PC-3 (cell line): ENCODE measurements around the gene SMIM10. TPM values are rescaled to one million over a fixed set of nuclear protein-coding genes. Genes with fewer than 3 reads are reported as not detected.
"Not testable (repeated sequence)": the region's sequence is repeated elsewhere in the genome, so short reads cannot be mapped to it uniquely, and the experiment has no call there.

ENCODE experiments used
- ATAC-seq: fragments of 200-7000 bp; cut with Tn5 transposase; 2 replicates; pipeline ENCODE4 v1.9.1; 2020; ENCODE audit warnings: mild to moderate bottlenecking, moderate library complexity
- Bru-seq: library from RNA; stranded (reverse); fragments of 400-500 nt; gene quantifications from one replicate; lab custom pipeline; 2021; lab: Mats Ljungman, UMichigan
- BruChase-seq, 2 experiments: library from RNA; stranded (reverse); fragments of 400-500 nt; gene quantifications; one replicate each; lab custom pipeline; 2021; lab: Mats Ljungman, UMichigan
- BruUV-seq: library from RNA; stranded (reverse); fragments of 400-500 nt; replicated peaks from 2 replicates; lab custom pipeline; 2021; lab: Mats Ljungman, UMichigan
- CTCF ChIA-PET: fragments of 300-600 bp; sonication (Branson Sonifier 250); formaldehyde crosslinking; loops from one replicate; lab custom pipeline; 2022; ENCODE audit warnings: antibody characterized with exemption; lab: Charles Lee
- POLR2A ChIA-PET: fragments of 300-600 bp; sonication (Branson Sonifier 250); formaldehyde crosslinking; loops from one replicate; lab custom pipeline; 2022; ENCODE audit warnings: antibody characterized with exemption; ENCODE audit not compliant: unreplicated experiment; lab: Charles Lee
- DNase-seq: peaks from one replicate; pipeline ENCODE4 v3.0.0-alpha.2; 2015
- H2AFZ ChIP-seq: fragments of 300-600 bp; sonication (generic); 2 replicates; pipeline ENCODE4 v1.6.0; 2016; ENCODE audit warnings: antibody characterized with exemption, low read length
- H3F3A ChIP-seq: fragments of 300-600 bp; sonication (generic); one replicate; pipeline ENCODE4 v1.6.0; 2017; ENCODE audit warnings: antibody characterized with exemption, low read length, control low read depth, mild to moderate bottlenecking; ENCODE audit not compliant: unreplicated experiment
- H3K27ac ChIP-seq: fragments of 300-600 bp; sonication (generic); 2 replicates; pipeline ENCODE4 v1.5.1; 2016; ENCODE audit warnings: mild to moderate bottlenecking, low read length
- H3K27me3 ChIP-seq: fragments of 300-600 bp; sonication (generic); 2 replicates; pipeline ENCODE4 v1.6.1; 2016; ENCODE audit warnings: low read length, mixed read lengths
- H3K36me3 ChIP-seq: fragments of 300-600 bp; sonication (generic); 2 replicates; pipeline ENCODE4 v1.6.1; 2016; ENCODE audit warnings: low read depth, mixed run types, low read length, mixed read lengths
- H3K4me1 ChIP-seq: fragments of 300-600 bp; sonication (generic); 2 replicates; pipeline ENCODE4 v1.5.1; 2016; ENCODE audit warnings: low read length; ENCODE audit not compliant: insufficient read depth
- H3K4me2 ChIP-seq: fragments of 300-600 bp; sonication (generic); 2 replicates; pipeline ENCODE4 v1.6.0; 2016; ENCODE audit warnings: low read length
- H3K4me3 ChIP-seq: fragments of 300-600 bp; sonication (generic); 2 replicates; pipeline ENCODE4 v1.5.1; 2016; ENCODE audit warnings: mild to moderate bottlenecking, low read length, mixed read lengths
- H3K79me2 ChIP-seq: fragments of 300-600 bp; sonication (generic); 2 replicates; pipeline ENCODE4 v1.6.1; 2017; ENCODE audit warnings: low read length, mixed read lengths
- H3K9ac ChIP-seq: fragments of 300-600 bp; sonication (generic); 2 replicates; pipeline ENCODE4 v1.6.0; 2016; ENCODE audit warnings: mild to moderate bottlenecking, low read length
- H3K9me2 ChIP-seq: fragments of 300-600 bp; sonication (generic); replicated peaks from 2 replicates; pipeline ENCODE4 v1.6.1; 2016; ENCODE audit warnings: mixed run types, low read length, mixed read lengths
- H3K9me3 ChIP-seq: fragments of 300-600 bp; sonication (generic); 2 replicates; pipeline ENCODE4 v1.6.1; 2016; ENCODE audit warnings: low read length, mixed read lengths
- H4K20me1 ChIP-seq: fragments of 300-600 bp; sonication (generic); 2 replicates; pipeline ENCODE4 v1.6.1; 2016; ENCODE audit warnings: low read length, mixed read lengths
- EZH2 ChIP-seq: fragments of 300-600 bp; sonication (generic); IDR thresholded peaks from one replicate; pipeline ENCODE4 v1.6.1; 2017; ENCODE audit warnings: antibody characterized with exemption, mild to moderate bottlenecking, low read length; ENCODE audit not compliant: unreplicated experiment
- EZH2phosphoT487 ChIP-seq: fragments of 300-600 bp; sonication (generic); IDR thresholded peaks from 2 replicates; pipeline ENCODE4 v1.6.1; 2018; ENCODE audit warnings: mild to moderate bottlenecking, antibody characterized with exemption, low read length, borderline replicate concordance
- intact Hi-C: fragments of 100-400 bp; cut with micrococcal nuclease; formaldehyde crosslinking; loops from 2 replicates; pipeline ENCODE4 v1.9.0; 2023
- long read RNA-seq: library from polyadenylated mRNA; unstranded; transcript quantifications from one replicate; pipeline ENCODE4 v2.0.0, GENCODE V29; 2021; ENCODE audit not compliant: unreplicated experiment
- total RNA-seq: library from RNA; depleted of rRNA; stranded (reverse); fragments of >200 nt; gene quantifications from 2 replicates; pipeline ENCODE4 v1.2.3, GENCODE V29; 2014; rRNA removed
- TF ChIP-seq, protein P1 (sequence below): fragments of 300-600 bp; sonication (generic); conservative IDR thresholded peaks from 2 replicates; pipeline ENCODE4 v1.5.1; 2017; ENCODE audit warnings: antibody characterized with exemption, low read depth, mild to moderate bottlenecking, low read length

Gene SMIM10
- not detected in 2 replicates for total RNA-seq
- Bru-seq, nascent RNA = not detected
- BruChase-seq, experiment 1, labeled RNA remaining after a 6-hour chase = percentile 25 among the genes with signal in this experiment
- BruChase-seq, experiment 2, labeled RNA remaining after a 2-hour chase = not detected
- long read RNA-seq = 0 reads

DNA sequence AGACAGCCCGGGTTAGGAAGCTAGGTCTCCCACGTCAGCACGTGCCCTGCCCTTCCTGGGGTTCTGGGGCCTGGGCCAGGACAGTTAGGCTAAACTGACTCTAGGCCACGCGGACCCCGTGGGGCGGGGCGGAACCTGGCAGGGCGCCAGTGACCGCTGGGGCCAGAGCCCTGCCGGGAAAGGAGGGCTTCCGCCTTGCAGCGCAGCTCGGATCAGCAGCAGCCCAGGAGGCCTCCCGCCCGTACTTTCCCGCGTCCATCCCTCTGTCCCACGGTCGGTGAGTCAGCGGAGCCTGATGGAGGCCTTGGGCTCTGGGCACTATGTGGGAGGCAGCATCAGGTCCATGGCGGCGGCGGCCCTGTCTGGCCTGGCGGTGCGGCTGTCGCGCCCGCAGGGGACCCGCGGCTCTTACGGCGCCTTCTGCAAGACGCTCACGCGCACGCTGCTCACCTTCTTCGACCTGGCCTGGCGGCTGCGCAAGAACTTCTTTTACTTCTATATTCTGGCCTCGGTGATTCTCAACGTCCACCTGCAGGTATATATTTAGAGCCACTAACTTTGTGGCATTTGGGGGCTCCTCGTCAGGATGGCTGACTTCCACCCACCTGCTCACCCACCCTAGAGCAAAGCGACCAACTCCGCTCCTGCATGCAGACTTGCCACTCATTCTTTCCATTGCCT is at the start of gene SMIM10:
Gene SMIM10 (plus strand): TSS at position 191 of the 681 bp plus-strand sequence. CDS start 105 bp downstream, at position 296.
- BruUV-seq = no TSS peak
- Histone ChIP-seq H3K79me2 (no peaks in the 10 kb centered on the region), H3F3A (no peaks in the 10 kb centered on the region), H3K4me3 (no peak within 1 kb of the TSS), H3K36me3 (no peaks in the 10 kb centered on the region), H4K20me1 (no peaks in the 10 kb centered on the region), H3K4me2 (no peak within 1 kb of the TSS), H3K4me1 (no peaks in the 10 kb centered on the region), H3K9me3 (no peaks in the 10 kb centered on the region), H3K9me2 (no peaks in the 10 kb centered on the region), H3K27ac (no peak within 1 kb of the TSS), H3K9ac (no peak within 1 kb of the TSS), H2AFZ (no peak within 1 kb of the TSS), H3K27me3 (no peaks in the 10 kb centered on the region)
- intact Hi-C loops = no loop called here
- ChIA-PET POLR2A (no interaction called here), CTCF (no interaction called here)
- TF ChIP-seq EZH2 (no peak), EZH2phosphoT487 (no peak)
- TF ChIP-seq, protein P1, sequence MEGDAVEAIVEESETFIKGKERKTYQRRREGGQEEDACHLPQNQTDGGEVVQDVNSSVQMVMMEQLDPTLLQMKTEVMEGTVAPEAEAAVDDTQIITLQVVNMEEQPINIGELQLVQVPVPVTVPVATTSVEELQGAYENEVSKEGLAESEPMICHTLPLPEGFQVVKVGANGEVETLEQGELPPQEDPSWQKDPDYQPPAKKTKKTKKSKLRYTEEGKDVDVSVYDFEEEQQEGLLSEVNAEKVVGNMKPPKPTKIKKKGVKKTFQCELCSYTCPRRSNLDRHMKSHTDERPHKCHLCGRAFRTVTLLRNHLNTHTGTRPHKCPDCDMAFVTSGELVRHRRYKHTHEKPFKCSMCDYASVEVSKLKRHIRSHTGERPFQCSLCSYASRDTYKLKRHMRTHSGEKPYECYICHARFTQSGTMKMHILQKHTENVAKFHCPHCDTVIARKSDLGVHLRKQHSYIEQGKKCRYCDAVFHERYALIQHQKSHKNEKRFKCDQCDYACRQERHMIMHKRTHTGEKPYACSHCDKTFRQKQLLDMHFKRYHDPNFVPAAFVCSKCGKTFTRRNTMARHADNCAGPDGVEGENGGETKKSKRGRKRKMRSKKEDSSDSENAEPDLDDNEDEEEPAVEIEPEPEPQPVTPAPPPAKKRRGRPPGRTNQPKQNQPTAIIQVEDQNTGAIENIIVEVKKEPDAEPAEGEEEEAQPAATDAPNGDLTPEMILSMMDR = no peak
- DNase-seq (no peak), ATAC-seq (no peak)

DNA sequence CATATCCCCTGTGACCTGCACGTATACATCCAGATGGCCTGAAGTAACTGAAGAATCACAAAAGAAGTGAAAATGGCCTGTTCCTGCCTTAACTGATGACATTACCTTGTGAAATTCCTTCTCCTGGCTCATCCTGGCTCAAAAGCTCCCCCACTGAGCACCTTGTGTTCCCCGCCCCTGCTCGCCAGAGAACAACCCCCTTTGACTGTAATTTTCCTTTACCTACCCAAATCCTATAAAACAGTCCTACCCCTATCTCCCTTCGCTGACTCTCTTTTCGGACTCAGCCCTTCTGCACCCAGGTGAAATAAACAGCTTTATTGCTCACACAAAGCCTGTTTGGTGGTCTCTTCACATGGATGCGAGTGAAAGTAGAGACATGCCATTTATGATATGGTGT is 44.4 kb upstream of the SMIM10 start:
- H3K36me3 ChIP-seq, H3K4me3 ChIP-seq, POLR2A ChIA-PET, H2AFZ ChIP-seq, H3K9me3 ChIP-seq, ATAC-seq, H3K9me2 ChIP-seq, intact Hi-C loops, DNase-seq, BruUV-seq, H3K27ac ChIP-seq, CTCF ChIA-PET, H3K27me3 ChIP-seq, H4K20me1 ChIP-seq, H3F3A ChIP-seq, H3K4me2 ChIP-seq, H3K9ac ChIP-seq, H3K79me2 ChIP-seq: not testable (repeated sequence)
- H3K4me1 ChIP-seq = peaks cover 26% of the 10 kb centered on the region

DNA sequence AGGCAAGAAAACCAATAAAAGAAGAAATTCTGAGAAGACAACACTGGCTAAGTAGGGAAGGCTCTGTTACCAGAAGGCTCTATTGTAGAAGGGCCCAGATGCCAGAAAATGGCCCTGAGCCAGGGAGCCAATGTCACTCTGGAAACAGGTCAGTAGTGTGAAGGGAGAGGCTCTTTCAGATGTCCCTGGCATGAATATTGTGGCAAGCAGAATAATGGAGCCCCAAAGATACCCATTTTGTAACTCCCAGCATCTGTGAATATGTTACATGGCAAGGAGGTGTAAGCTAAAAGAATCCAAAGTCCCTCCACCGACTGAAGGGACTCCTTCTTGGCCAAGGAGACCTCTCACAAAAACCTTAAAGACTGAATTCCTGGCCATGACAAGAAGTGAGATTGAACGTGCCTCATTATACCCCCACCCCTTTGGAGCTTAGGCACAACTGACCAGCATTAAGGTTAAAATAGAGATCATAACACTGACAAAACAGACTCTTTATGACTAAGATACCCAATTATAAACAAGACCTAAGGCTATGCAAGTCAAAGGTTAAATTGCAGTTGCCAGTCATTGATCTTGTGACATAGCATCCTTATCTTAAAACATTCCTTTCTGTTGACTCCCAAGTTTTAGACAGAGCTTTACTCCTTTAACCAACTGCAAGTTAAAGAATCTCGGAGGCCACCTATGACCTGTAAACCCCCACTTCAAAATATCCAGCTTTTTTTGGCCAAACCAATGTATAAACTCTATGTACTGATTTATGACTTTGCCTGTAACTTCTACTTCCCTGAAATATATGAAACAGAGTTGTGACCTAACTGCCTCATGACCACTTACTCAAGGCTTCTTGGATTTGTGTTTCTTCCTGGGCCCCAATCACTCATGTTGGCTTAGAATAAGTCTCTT is 42.2 kb upstream of the SMIM10 start:
- Histone ChIP-seq H3K9me2 (no peaks in the 10 kb centered on the region), H3K9me3 (no peaks in the 10 kb centered on the region), H3K9ac (no peak overlapping the region), H3K79me2 (no peaks in the 10 kb centered on the region), H3K4me3 (no peak overlapping the region), H3K4me1 (peaks cover 29% of the 10 kb centered on the region), H3K4me2 (peak overlapping the region; percentile 24), H3K36me3 (no peaks in the 10 kb centered on the region), H4K20me1 (no peaks in the 10 kb centered on the region), H3K27ac (peak overlapping the region; percentile 65), H3K27me3 (no peaks in the 10 kb centered on the region), H2AFZ (no peak overlapping the region), H3F3A (no peaks in the 10 kb centered on the region)
- BruUV-seq = no TSS peak
- intact Hi-C loops = no loop called here
- ATAC-seq = peak; percentile 63
- TF ChIP-seq, protein P1 = no peak
- no peak for TF ChIP-seq EZH2phosphoT487
- ChIA-PET POLR2A (interaction anchor here (0.6 kb wide), 1 partner anchor 516 kb away, joined by 3 read pairs; no protein-coding TSS in a partner anchor), CTCF (no interaction called here)
- DNase-seq = peak; percentile 75
